A673 (cell line): ENCODE results near the gene PLXDC2.

Experiments used
- CTCF ChIP-seq: fragments of 300-800, 200-600 bp; sonication (generic); conservative IDR thresholded peaks from 2 replicates; pipeline ENCODE4 v1.5.1; 2017; ENCODE audit warnings: low read depth, mild to moderate bottlenecking, antibody characterized with exemption, low read length, moderate library complexity, mixed read lengths
- EZH2 ChIP-seq: fragments of 200-600 bp; sonication (generic); IDR thresholded peaks from 2 replicates; pipeline ENCODE4 v1.6.1; 2017; ENCODE audit warnings: borderline replicate concordance, low read depth, mild to moderate bottlenecking, mixed read lengths, antibody characterized with exemption, low read length; ENCODE audit not compliant: poor library complexity, severe bottlenecking

DNA sequence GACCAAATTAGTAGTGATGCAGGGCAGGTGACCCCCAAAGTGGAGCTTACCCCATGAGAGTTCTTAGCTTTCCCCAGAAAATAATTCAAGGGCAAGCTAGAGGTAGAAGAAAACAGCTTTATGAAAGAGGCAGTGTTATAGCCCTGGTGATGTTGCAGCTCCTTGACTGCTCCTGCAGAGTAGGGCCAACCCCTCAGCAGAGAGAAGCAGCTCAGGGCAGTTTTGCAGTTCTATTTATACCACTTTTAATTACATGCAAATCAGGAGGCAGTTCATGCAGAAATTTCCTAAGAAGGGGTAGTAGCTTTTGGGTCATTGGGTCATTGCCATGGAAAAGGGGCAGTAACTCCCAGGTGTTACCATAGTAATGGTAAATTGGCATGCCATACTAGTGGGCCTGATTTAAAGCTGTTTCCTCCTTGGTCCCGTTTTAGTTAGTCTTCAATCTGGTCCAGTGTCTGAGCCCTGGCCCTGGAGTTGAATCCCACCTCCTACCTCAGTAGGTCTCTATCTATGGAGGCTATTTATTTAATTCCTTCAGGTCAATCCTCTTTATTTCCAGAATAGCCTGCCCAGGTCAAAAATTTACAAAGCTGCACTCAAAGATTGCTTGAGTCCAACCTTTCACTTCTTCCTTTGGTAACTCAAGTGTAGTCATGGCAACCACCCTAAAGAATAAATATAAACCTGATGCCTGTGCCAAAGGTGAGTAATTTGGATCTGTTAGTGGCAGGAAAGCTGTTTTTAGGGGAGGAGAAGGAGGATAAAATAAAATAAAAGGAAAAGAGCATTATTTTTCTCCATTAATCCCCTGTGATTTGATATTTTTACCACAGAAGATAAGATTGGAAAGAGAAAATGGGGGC is 29.5 kb downstream of the PLXDC2 start:
- TF ChIP-seq CTCF (no peak), EZH2 (no peak)
